Testis (tissue), 3 donors: ENCODE measurements around the gene BCL6B. TPM values are rescaled to one million over a fixed set of nuclear protein-coding genes. Genes with fewer than 3 reads are reported as not detected.

ENCODE experiments used
- DNase-seq: peaks from one replicate; pipeline ENCODE4 v3.0.0-alpha.2; 2019
- H3K27ac ChIP-seq, 2 donors: fragments of 200-600 bp; sonication (generic); one replicate each; pipeline ENCODE4 v1.5.1; 2019
- H3K27me3 ChIP-seq: fragments of 200-600 bp; sonication (generic); one replicate; pipeline ENCODE4 v1.5.1; 2019
- H3K36me3 ChIP-seq: fragments of 200-600 bp; sonication (generic); one replicate; pipeline ENCODE4 v1.5.1; 2017; ENCODE audit warnings: low read depth; ENCODE audit errors: missing control alignments
- H3K4me1 ChIP-seq: fragments of 200-600 bp; sonication (generic); one replicate; pipeline ENCODE4 v1.5.1; 2019
- H3K4me3 ChIP-seq, 2 donors: fragments of 200-600 bp; sonication (generic); one replicate each; pipeline ENCODE4 v1.5.1; 2017 to 2019
- H3K9me3 ChIP-seq: fragments of 200-600 bp; sonication (generic); one replicate; pipeline ENCODE4 v1.5.1; 2017
- CTCF ChIP-seq, 3 experiments: fragments of 450-650 bp in 2 of 3; fragments of 200-600 bp in 1 of 3; sonication (generic) in 1 of 3; IDR thresholded peaks; one replicate each; pipeline ENCODE4 v1.5.1; 2016 to 2019; ENCODE audit warnings: antibody characterized with exemption in 3 of 3, mild to moderate bottlenecking in 2 of 3, moderate library complexity in 1 of 3
- POLR2A ChIP-seq: fragments of 450-650 bp; IDR thresholded peaks from one replicate; pipeline ENCODE4 v1.6.1; 2017; ENCODE audit warnings: antibody characterized with exemption, mild to moderate bottlenecking, moderate library complexity
- WGBS, 2 donors: methylation state at CpG; one replicate each; pipeline ENCODE4 v1.1.5; 2018; 5-methylcytosine and 5-hydroxymethylcytosine counted together
- intact Hi-C: fragments of 100-400 bp; cut with DNase I; formaldehyde crosslinking; loops from one replicate; pipeline ENCODE4 v1.15.1; 2023; ENCODE audit warnings: low total_unique reads
- polyA plus RNA-seq: library from polyadenylated mRNA; stranded (reverse); fragments of 350-450 nt; fragmentation: Illumina TruSeq; extraction: RNeasy Lipid Tissue Mini Kit (QIAGEN cat#74804); gene quantifications from one replicate; pipeline ENCODE4 v1.2.3, GENCODE V29; 2014; ENCODE audit warnings: low read depth, low replicate concordance; ENCODE audit not compliant: insufficient read depth
- total RNA-seq, 2 donors: library from RNA; depleted of rRNA; stranded (reverse); fragments of >200 nt; gene quantifications; one replicate each; pipeline ENCODE4 v1.2.3, GENCODE V29; 2016

Gene BCL6B
- total and polyA plus RNA-seq, 3 donors from 2014 or later = 2.5 to 4.6 (median 3.5) TPM

- Histone ChIP-seq H3K27ac (no peak overlapping the region), H3K27me3 (no peaks in the 10 kb centered on the region), H3K4me1 (no peaks in the 10 kb centered on the region), H3K9me3 (no peaks in the 10 kb centered on the region), H3K4me3 (no peak overlapping the region), H3K36me3 (no peaks in the 10 kb centered on the region)
- TF ChIP-seq CTCF (IDR thresholded peaks at IDR 0.05) (peak in 1 of 3 experiments; percentile 54), POLR2A (no peak)
- DNase-seq = no peak
- intact Hi-C loops = loop anchor here (10.0 kb wide), 1 partner anchor 337 kb away; no protein-coding TSS in a partner anchor
- 72 to 80% methylated on average over 10 of the region's 10 CpGs for WGBS, 2 donors
Observed at GRCh38 chr17:7001318-7001961, 21.4 kb upstream of the BCL6B start.

GRCh38 chr17:7002288-7003047 lies 20.4 kb upstream of the BCL6B start:
- H3K4me3 ChIP-seq = no peak overlapping the region
- H3K36me3 ChIP-seq = no peaks in the 10 kb centered on the region
- TF ChIP-seq CTCF (IDR thresholded peaks at IDR 0.05) = no peak
- TF ChIP-seq POLR2A = no peak
- no peaks in the 10 kb centered on the region for H3K27me3 ChIP-seq
- DNase-seq = no peak
- intact Hi-C loops = loop anchor here (10.0 kb wide), 1 partner anchor 338 kb away; no protein-coding TSS in a partner anchor
- H3K27ac ChIP-seq = no peak overlapping the region
- no peaks in the 10 kb centered on the region for H3K9me3 ChIP-seq
- H3K4me1 ChIP-seq = no peaks in the 10 kb centered on the region
- 94 to 95% methylated on average over 6 of the region's 6 CpGs for WGBS, 2 donors

GRCh38 chr17:7003745-7004144 lies 19.1 kb upstream of the BCL6B start:
- H3K27ac ChIP-seq = no peak overlapping the region
- no peak overlapping the region for H3K4me3 ChIP-seq
- H3K9me3 ChIP-seq = no peaks in the 10 kb centered on the region
- H3K27me3 ChIP-seq = no peaks in the 10 kb centered on the region
- 90 to 95% methylated on average over 2 of the region's 2 CpGs for WGBS, 2 donors
- TF ChIP-seq CTCF (IDR thresholded peaks at IDR 0.05) = no peak
- no peak for TF ChIP-seq POLR2A
- H3K4me1 ChIP-seq = no peaks in the 10 kb centered on the region
- H3K36me3 ChIP-seq = no peaks in the 10 kb centered on the region
- intact Hi-C loops = loop anchor here (10.0 kb wide), 1 partner anchor 339 kb away; no protein-coding TSS in a partner anchor
- no peak for DNase-seq

GRCh38 chr17:7004398-7005253 lies 18.2 kb upstream of the BCL6B start:
- WGBS, 2 donors = 77 to 97% methylated on average over 2 of the region's 2 CpGs
- peak; percentile 25 to 66 (median 46) for TF ChIP-seq CTCF (IDR thresholded peaks at IDR 0.05)
- no peak for TF ChIP-seq POLR2A
- DNase-seq = no peak

More at GRCh38 chr17:7004398-7005253, 18.2 kb upstream of the BCL6B start:
- intact Hi-C loops = loop anchor here (10.0 kb wide), 1 partner anchor 340 kb away; no protein-coding TSS in a partner anchor
- Histone ChIP-seq H3K9me3 (no peaks in the 10 kb centered on the region), H3K36me3 (no peaks in the 10 kb centered on the region), H3K27me3 (no peaks in the 10 kb centered on the region), H3K4me3 (no peak overlapping the region), H3K27ac (no peak overlapping the region), H3K4me1 (no peaks in the 10 kb centered on the region)
